ENCODE results near the gene XPO1.

Gene XPO1

DNA sequence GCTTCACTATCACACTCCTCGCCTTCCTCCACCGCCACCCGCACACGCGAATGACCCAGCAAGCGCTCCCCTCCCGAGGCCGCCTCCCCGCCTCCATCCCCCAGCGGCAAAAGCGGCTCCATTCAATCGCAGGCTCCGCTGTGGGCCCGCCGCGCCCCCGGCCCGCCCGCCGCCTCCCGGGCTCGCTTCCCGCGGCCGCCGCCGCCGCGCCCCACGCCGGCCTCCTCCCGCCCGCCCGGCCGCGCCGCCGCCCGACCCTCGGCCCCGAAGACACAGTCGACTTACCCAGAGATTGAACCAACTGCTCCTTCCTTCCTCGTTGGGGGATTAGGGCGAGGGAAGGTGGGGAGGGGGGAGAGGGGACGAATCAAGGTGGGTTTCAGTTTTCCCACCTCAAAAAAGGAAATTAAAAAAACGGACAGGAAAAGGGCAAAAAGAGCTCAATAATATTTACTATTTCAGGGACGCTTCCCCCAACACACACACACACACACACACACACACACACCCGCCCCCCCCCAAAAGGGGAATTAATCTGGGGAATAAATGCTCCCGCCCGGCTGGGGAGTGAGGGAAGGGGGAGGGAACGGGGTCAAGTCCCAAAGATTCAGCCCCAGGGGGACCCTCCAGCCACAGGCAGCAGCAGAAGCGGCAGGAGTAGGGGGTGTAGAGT, 743 bp downstream of the XPO1 start:
- H3K27ac ChIP-seq = peak overlapping the region; percentile 98
- DNase-seq = peak; percentile 34
- H3K36me3 ChIP-seq = peaks cover 28% of the 10 kb centered on the region
- TF ChIP-seq, protein P1, sequence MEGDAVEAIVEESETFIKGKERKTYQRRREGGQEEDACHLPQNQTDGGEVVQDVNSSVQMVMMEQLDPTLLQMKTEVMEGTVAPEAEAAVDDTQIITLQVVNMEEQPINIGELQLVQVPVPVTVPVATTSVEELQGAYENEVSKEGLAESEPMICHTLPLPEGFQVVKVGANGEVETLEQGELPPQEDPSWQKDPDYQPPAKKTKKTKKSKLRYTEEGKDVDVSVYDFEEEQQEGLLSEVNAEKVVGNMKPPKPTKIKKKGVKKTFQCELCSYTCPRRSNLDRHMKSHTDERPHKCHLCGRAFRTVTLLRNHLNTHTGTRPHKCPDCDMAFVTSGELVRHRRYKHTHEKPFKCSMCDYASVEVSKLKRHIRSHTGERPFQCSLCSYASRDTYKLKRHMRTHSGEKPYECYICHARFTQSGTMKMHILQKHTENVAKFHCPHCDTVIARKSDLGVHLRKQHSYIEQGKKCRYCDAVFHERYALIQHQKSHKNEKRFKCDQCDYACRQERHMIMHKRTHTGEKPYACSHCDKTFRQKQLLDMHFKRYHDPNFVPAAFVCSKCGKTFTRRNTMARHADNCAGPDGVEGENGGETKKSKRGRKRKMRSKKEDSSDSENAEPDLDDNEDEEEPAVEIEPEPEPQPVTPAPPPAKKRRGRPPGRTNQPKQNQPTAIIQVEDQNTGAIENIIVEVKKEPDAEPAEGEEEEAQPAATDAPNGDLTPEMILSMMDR (IDR thresholded peaks at IDR 0.05; ENCODE audit: low read depth, low read length) = no peak
- peak overlapping the region; percentile 99 for H3K4me3 ChIP-seq (ENCODE audit: low read depth, low read length)
- H3K27me3 ChIP-seq (ENCODE audit: insufficient read depth, low read depth, severe bottlenecking) = no peaks in the 10 kb centered on the region
- H3K9me3 ChIP-seq (ENCODE audit: severe bottlenecking) = no peaks in the 10 kb centered on the region

- H3K27ac ChIP-seq = peak overlapping the region; percentile 98
- peaks cover 35% of the 10 kb centered on the region for H3K36me3 ChIP-seq
- TF ChIP-seq, protein P1 (IDR thresholded peaks at IDR 0.05; ENCODE audit: low read depth, low read length) = no peak
- no peaks in the 10 kb centered on the region for H3K27me3 ChIP-seq (ENCODE audit: insufficient read depth, low read depth, severe bottlenecking)
- no peaks in the 10 kb centered on the region for H3K9me3 ChIP-seq (ENCODE audit: severe bottlenecking)
- peak overlapping the region; percentile 99 for H3K4me3 ChIP-seq (ENCODE audit: low read depth, low read length)
- peak; percentile 93 for DNase-seq
Observed at GRCh38 chr2:61536572-61537276, 1.4 kb downstream of the XPO1 start.

GRCh38 chr2:61536180-61536571, 2.0 kb downstream of the XPO1 start:
- DNase-seq = no peak
- TF ChIP-seq, protein P1 (IDR thresholded peaks at IDR 0.05; ENCODE audit: low read depth, low read length) = no peak
- Histone ChIP-seq H3K36me3 (peaks cover 40% of the 10 kb centered on the region), H3K9me3 (ENCODE audit: severe bottlenecking) (no peaks in the 10 kb centered on the region), H3K4me3 (ENCODE audit: low read depth, low read length) (peak overlapping the region; percentile 99), H3K27me3 (ENCODE audit: insufficient read depth, low read depth, severe bottlenecking) (no peaks in the 10 kb centered on the region), H3K27ac (peak overlapping the region; percentile 98)

- peak overlapping the region; percentile 99 for H3K4me3 ChIP-seq (ENCODE audit: low read depth, low read length)
- H3K36me3 ChIP-seq = peaks cover 44% of the 10 kb centered on the region
- H3K9me3 ChIP-seq (ENCODE audit: severe bottlenecking) = no peaks in the 10 kb centered on the region
Observed at GRCh38 chr2:61535449-61535848, 2.7 kb downstream of the XPO1 start.

DNA sequence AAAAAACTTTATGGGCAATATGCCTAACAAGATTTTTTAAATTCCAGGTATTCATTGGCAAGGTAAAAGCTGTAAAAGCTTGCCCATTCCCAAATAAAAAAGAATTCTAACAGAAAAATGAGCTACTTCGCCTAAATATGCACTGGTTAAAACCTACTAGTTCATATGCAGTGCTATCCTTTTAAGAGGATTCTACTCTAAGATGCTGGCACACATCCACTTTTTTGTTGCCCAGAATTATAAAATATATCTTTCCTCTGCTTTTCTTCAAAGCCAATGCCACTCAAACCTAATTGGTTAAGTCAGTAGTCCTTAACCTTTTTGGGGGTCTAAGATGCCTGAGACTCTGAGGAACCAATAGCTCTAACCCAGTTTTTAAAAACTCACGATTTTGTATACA, 3.2 kb downstream of the XPO1 start:
- Histone ChIP-seq H3K4me3 (ENCODE audit: low read depth, low read length) (peak overlapping the region; percentile 99), H3K27ac (no peak overlapping the region), H3K36me3 (peaks cover 46% of the 10 kb centered on the region), H3K9me3 (ENCODE audit: severe bottlenecking) (no peaks in the 10 kb centered on the region), H3K27me3 (ENCODE audit: insufficient read depth, low read depth, severe bottlenecking) (no peaks in the 10 kb centered on the region)
- TF ChIP-seq, protein P1 (IDR thresholded peaks at IDR 0.05; ENCODE audit: low read depth, low read length) = no peak
- no peak for DNase-seq

More at GRCh38 chr2:61535449-61535848, 2.7 kb downstream of the XPO1 start:
- Histone ChIP-seq H3K27ac (no peak overlapping the region), H3K27me3 (ENCODE audit: insufficient read depth, low read depth, severe bottlenecking) (no peaks in the 10 kb centered on the region)
- no peak for DNase-seq
- TF ChIP-seq, protein P1 (IDR thresholded peaks at IDR 0.05; ENCODE audit: low read depth, low read length) = no peak
